ENCODE results near the gene GPRC5B. TPM values are rescaled to one million over a fixed set of nuclear protein-coding genes. Genes with fewer than 3 reads are reported as not detected.

The GPRC5B gene
- total RNA-seq: 21.1 TPM
- long read RNA-seq, full-length matches to known transcripts: 37 of 50 reads
- long read RNA-seq, partial matches to known transcripts: 2 of 50 reads
- long read RNA-seq, other reads (novel, unspliced or antisense): 11 of 50 reads

- Histone ChIP-seq H3K4me3 (peak within 1 kb of the TSS; percentile 65), H3K9me3 (no peaks in the 10 kb centered on the region), H3K36me3 (no peaks in the 10 kb centered on the region), H3K27me3 (peaks cover 18% of the 10 kb centered on the region), H3K4me1 (peaks cover 19% of the 10 kb centered on the region), H3K27ac (no peak within 1 kb of the TSS)
- TF ChIP-seq CTCF (IDR thresholded peaks at IDR 0.05): peak; percentile 8
- intact Hi-C loops (cut with DNase I): no loop called here
- ATAC-seq: peak; percentile 56
- DNase-seq: peak; percentile 67
Observed at GRCh38 chr16:19884611-19885450, at the start of gene GPRC5B. GPRC5B (minus strand) TSS chr16:19884848; CDS start chr16:19872845, 12,003 bp downstream.

GRCh38 chr16:19933740-19934139, 49.1 kb upstream of the GPRC5B start:
- TF ChIP-seq CTCF (IDR thresholded peaks at IDR 0.05): no peak
- H3K27me3 ChIP-seq: peaks cover 8% of the 10 kb centered on the region
- no peak for DNase-seq
- intact Hi-C loops (cut with DNase I): no loop called here
- no peak overlapping the region for H3K4me3 ChIP-seq
- no peaks in the 10 kb centered on the region for H3K4me1 ChIP-seq
- H3K9me3 ChIP-seq: no peaks in the 10 kb centered on the region
- ATAC-seq: no peak
- no peak overlapping the region for H3K27ac ChIP-seq
- H3K36me3 ChIP-seq: no peaks in the 10 kb centered on the region

GRCh38 chr16:19929062-19929511, 44.4 kb upstream of the GPRC5B start:
- peaks cover 8% of the 10 kb centered on the region for H3K27me3 ChIP-seq
- no peaks in the 10 kb centered on the region for H3K36me3 ChIP-seq
- no peaks in the 10 kb centered on the region for H3K4me1 ChIP-seq
- intact Hi-C loops (cut with DNase I): no loop called here
- no peaks in the 10 kb centered on the region for H3K9me3 ChIP-seq
- no peak overlapping the region for H3K4me3 ChIP-seq
- no peak overlapping the region for H3K27ac ChIP-seq
- ATAC-seq (no peak), DNase-seq (no peak)
- TF ChIP-seq CTCF (IDR thresholded peaks at IDR 0.05): no peak

GRCh38 chr16:19928432-19928831, 43.8 kb upstream of the GPRC5B start:
- Histone ChIP-seq H3K4me3 (no peak overlapping the region), H3K27me3 (peaks cover 1% of the 10 kb centered on the region), H3K36me3 (no peaks in the 10 kb centered on the region), H3K27ac (no peak overlapping the region), H3K4me1 (no peaks in the 10 kb centered on the region), H3K9me3 (no peaks in the 10 kb centered on the region)
- TF ChIP-seq CTCF (IDR thresholded peaks at IDR 0.05): no peak
- DNase-seq: no peak
- intact Hi-C loops (cut with DNase I): no loop called here
- no peak for ATAC-seq

- H3K27ac ChIP-seq: no peak overlapping the region
- no peak for DNase-seq
Observed at GRCh38 chr16:19926449-19927390, 42.1 kb upstream of the GPRC5B start.

More at GRCh38 chr16:19926449-19927390, 42.1 kb upstream of the GPRC5B start:
- H3K4me3 ChIP-seq: no peak overlapping the region
- no peaks in the 10 kb centered on the region for H3K9me3 ChIP-seq
- H3K27me3 ChIP-seq: no peaks in the 10 kb centered on the region
- TF ChIP-seq CTCF (IDR thresholded peaks at IDR 0.05): no peak
- ATAC-seq: no peak
- H3K4me1 ChIP-seq: no peaks in the 10 kb centered on the region
- H3K36me3 ChIP-seq: no peaks in the 10 kb centered on the region
- intact Hi-C loops (cut with DNase I): no loop called here
